C4-2B (cell line): ENCODE measurements around the gene DMPK.

Experiments used
- H3K27ac ChIP-seq: fragments of 450-650 bp; 2 replicates; pipeline ENCODE4 v1.5.1; 2017
- ZFX ChIP-seq: fragments of 450-650 bp; IDR thresholded peaks from 2 replicates; pipeline ENCODE4 v1.6.1; 2017
- TF ChIP-seq, protein P1 (sequence below): fragments of 450-650 bp; conservative IDR thresholded peaks from 2 replicates; pipeline ENCODE4 v1.5.1; 2017; ENCODE audit warnings: mild to moderate bottlenecking

DMPK gene

DNA sequence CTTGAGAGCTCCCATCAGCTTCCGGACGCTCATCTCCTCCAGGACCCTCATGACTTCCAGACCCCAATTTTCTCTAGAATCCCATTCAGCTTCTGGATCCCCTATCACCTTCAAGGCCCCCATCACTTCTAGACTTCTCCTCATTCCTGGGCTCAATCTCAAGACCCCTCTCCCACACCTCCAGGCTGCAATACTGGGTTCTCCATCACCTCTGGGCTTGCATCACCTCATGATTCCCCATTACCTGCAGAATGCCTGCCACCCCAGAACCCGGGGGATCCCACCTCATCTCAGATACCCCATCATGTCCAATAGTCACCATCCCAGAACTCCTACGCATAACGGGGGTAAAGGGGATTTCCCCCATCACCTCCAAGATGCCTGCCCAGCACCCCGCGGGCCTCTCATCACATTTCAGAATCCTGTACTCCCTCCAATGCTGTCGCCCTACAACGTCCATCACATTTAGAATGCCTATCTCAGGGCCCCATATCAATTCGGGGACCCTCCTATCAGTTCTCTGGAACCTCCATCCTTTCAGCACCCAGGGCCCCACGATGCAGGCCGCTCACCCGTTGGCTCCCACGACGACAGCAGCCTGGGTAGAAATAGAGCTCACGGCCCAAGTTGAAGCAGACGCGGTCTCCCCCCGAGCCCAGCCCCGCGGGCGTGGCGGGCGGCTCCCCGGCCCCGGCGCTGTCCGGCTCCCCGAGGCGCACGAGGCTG is 9.6 kb upstream of the DMPK start:
- TF ChIP-seq ZFX, result no peak
- TF ChIP-seq, protein P1, sequence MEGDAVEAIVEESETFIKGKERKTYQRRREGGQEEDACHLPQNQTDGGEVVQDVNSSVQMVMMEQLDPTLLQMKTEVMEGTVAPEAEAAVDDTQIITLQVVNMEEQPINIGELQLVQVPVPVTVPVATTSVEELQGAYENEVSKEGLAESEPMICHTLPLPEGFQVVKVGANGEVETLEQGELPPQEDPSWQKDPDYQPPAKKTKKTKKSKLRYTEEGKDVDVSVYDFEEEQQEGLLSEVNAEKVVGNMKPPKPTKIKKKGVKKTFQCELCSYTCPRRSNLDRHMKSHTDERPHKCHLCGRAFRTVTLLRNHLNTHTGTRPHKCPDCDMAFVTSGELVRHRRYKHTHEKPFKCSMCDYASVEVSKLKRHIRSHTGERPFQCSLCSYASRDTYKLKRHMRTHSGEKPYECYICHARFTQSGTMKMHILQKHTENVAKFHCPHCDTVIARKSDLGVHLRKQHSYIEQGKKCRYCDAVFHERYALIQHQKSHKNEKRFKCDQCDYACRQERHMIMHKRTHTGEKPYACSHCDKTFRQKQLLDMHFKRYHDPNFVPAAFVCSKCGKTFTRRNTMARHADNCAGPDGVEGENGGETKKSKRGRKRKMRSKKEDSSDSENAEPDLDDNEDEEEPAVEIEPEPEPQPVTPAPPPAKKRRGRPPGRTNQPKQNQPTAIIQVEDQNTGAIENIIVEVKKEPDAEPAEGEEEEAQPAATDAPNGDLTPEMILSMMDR, result no peak
- peak overlapping the region; percentile 76 for H3K27ac ChIP-seq

DNA sequence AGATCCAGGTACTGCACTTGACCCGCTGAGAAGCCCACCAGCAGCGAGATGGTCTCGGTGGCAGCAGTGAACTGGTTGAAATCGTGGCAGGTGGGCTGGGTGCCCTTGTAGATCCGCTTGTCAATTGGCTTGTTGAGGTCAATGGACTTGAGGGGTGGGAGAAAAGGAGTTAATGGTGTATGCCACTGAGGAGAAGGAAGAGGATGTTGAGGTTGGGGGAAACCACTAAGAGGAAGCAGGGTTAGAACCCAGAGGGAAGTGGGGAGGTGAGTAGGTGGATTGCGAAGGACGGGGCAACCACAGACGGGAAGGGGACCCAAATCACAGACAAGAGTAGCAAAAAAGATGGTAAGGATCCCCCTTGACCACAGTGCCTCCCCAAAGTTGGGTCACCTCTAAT is 8.7 kb upstream of the DMPK start:
- TF ChIP-seq ZFX, result no peak
- TF ChIP-seq, protein P1, result no peak
- H3K27ac ChIP-seq, result no peak overlapping the region

DNA sequence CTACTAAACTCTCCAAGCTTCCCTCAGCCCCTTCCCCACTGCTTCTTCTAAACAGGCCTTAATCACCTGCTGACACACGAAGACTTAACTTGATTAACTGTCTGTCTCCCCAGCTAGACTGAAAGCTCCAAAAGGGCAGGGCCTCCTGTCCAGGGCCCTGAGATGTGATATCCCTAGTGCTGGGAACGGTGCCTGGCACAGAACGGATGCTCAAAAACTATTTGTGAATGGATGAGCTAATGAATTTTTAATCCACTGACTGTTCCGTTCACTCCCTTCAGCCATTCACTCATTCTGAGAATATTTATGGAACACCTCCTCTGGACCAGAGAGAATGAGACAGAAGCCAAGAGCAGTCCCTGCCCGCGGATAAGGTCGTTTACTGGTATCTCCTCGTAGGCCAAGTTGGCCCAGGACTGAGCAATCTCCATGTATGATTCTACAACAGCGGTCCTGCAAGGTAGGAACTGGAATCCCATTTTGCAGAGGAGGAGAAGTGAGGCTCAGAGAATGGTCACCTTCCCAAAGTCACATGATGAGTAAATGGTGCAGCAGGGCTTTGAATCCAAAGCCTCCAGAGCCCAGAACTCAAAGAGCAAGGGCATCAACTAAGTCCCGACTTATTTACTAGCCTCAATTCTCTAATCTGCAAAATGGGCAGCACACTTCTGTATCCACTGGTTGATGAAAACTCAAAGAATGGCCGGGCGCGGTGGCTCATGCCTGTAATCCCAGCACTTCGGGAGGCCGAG is 6.9 kb upstream of the DMPK start:
- TF ChIP-seq ZFX, result no peak
- TF ChIP-seq, protein P1, result no peak
- H3K27ac ChIP-seq, result no peak overlapping the region

DNA sequence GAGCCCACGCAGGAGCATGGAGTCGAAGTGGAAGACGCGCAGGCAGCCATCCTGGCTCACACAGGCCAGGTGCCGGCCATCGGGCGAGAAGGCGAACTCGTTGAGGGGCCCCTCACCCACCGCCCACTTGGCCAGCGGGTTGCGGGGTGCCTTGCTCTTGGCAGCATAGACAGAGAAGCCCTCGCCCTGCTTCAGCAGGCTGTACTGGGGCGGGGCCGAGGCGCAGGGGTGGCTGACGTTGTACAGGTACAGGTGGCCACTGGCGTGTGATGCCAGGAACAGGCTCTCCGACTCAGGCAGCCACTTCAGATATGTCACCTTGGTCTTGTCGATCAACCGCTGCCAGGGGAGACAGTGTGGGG is 4.2 kb upstream of the DMPK start:
- no peak overlapping the region for H3K27ac ChIP-seq
- TF ChIP-seq ZFX, result no peak
- TF ChIP-seq, protein P1, result no peak

DNA sequence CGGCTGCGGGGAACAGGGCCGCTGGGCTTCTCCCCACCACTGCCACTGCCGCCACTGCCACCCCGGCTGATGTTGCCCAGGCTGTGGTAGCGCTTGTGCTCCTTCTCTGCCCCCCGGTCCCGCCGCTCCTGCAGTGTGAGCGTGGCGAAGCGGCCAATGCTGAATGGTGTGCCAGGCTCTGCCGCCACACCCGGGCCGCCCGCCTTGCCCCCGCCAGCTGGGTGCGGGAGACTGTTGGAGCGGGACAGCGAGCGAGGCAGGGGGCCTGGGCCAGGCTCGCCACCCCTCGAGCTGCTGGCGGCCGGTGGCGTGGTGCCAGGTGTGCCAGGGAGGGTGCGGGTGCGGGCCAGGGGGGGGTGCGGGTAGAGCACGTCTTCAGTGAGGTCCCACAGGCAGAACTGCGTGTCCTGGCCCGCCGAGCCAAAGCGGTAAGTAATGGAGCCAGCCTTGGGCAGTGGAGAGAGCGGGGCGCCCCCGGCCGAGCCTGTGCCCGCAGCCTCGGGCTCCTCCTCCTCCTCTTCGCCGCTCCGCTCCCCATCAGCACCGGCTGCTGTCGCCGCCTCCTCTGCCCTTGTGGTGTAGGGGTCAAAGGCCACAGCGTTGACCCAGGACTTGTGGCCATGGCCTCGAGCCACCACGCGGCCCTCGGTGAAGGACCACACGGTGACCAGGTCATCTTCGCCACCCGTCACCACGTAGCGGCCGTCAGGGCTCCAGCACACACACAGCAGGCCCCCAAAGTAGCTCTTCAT is 3.7 kb upstream of the DMPK start:
- no peak overlapping the region for H3K27ac ChIP-seq
- TF ChIP-seq ZFX, result no peak
- TF ChIP-seq, protein P1, result no peak

DNA sequence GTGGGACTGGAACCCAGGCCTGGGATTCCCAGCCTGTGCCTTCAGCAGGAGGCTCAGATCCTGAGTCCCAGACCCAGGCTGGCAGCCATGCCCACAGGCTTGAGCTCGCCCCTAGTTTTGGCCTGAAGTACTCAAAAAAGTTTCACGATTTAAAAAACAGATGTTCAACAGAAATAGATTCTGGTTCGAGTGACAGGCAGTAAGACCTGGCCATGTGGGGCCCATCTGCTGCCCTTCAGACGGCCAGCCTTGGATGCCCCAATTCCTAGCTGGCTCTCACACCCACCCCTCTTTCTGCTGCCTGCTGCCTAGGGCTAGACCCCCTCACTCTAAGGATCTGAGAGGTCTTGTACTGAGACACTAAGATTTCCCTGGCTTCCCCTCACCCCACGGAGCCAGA is 2.8 kb upstream of the DMPK start:
- no peak overlapping the region for H3K27ac ChIP-seq
- TF ChIP-seq, protein P1, result no peak
- TF ChIP-seq ZFX, result no peak

DNA sequence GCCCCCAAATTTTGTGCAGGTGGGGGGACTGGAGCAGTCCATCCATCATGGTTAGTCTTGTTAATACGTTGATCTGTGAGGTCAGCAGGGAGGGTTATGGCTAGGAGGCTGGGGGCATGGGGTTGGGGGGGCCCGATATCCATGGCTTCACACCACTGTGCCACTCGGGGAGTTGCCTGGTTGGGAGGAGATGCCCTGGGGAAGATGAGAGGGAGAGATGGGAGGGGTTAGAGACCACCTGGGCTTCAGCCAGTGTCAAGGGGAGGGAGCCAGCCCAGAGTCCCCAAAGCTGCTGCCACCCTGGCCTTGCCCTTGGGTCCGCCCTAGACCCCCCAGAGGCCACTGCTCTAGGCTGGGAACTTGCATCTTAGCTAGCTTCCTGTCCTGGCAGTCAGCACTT is 1.8 kb upstream of the DMPK start:
- no peak for TF ChIP-seq ZFX
- TF ChIP-seq, protein P1, result no peak
- no peak overlapping the region for H3K27ac ChIP-seq
